CD4-positive, alpha-beta T cell treated with Interleukin-6 for 4 hours (primary cell): Measurements from ENCODE around the gene PRPF40B.

Source experiments
- DNase-seq: peaks from one replicate; pipeline ENCODE4 v3.0.0-alpha.2; 2020; ENCODE audit warnings: mixed read lengths

PRPF40B gene

DNA sequence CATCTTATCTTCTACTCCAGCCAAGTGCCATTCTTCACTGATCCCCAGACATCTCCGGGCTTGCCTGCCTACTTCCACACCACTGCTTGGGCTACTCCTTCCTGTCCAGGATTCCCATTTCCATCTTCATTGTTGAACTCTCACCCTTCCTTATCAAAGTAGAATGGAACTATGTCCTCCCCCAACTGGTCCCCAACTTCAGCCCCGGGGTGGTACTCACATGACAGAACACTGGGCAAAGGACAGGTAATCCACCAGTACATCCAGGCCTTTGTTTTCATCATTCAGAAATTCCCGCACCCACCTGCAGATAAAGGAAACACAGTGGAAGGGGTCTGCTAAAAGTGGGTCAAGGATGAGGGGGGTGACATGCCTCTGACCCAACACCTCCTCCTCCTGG is 38.4 kb downstream of the PRPF40B start:
- no peak for DNase-seq

DNA sequence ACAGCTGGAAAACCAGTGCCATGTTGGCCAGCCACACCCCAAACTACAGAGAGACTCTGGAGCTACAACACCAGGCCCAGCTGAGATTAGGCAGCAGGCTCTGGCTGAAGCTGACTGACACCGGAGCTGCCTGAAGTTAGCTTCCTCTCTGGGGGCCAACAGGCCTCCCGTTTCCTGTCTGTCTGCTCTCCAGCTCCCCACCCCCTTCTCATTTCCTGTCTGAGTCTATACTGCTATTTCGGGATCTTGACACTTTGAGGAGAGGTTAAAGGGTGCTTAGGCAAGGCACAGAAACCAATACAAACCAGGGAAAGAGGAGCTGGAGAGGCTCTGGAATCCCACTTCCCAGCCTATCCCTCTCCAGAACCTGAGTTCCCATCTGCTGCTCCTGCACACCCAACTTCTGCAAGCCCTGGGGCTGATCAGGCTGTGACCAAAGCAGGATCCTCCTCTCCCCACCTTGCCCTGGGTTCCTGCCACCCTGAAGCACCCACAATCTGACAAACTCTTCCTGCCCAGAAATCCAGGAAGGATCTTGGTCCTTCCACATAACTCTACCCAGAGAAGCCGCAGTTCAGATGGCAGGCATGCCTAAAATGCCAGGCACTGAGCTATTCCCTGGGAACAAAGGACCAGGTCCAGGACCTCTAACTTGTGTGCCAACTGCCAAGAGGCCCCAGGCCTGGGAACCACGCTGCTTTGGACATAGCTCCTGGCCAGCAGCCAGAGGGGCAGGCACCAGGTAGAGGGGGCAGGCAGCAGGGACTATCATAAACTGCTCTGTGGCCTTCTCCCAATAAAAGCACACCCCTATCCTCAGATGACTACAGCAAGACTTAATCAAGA is 39.9 kb downstream of the PRPF40B start:
- peak; percentile 88 for DNase-seq

DNA sequence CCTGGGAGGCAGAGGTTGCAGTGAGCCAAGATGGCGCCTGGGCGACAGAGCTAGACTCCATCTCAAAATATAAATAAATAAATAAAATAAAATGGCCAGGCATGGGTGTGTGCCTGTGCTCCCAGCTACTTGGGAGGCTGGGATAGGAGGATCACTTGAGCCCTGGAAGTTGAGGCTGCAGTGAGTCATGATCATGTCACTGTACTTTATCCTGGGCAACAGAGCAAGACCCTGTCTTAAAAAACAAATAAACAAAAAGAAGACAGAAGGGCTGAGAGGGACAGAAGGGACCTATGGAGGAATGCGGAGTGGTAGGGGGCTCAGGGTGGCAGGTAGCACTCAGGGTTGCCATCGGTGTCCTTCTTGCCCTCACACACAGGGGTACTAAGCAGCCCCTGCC is 40.8 kb downstream of the PRPF40B start:
- no peak for DNase-seq

DNA sequence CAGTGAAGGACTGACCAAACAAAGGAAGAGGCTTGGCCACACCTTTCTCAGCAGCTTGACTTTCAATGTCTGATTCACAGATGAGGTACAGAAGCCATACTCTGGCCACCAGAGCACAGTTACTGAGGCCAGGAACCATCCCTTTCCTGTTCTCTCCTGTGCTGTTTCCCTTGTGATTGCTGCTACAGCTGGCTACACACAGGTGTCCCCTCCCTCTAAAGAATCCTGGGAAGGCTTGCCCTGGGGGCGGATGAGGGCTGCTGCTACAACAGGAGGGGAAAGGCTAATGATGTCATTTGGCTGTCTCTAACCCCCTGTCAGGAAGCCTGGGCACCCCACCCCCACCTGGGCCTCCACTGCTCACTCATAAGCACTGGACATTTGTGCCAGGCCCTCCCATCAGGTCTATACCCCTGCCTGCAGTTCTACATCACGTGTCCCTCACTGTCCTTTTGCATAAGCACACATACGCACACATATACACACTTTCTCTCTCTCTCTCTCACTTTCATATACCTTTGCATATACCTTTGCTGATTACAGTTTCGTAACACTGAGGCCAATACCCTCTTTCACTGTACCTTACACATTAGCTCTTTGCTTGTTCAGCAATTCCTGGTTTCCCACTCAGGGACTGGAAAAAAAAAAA is 41.4 kb downstream of the PRPF40B start:
- DNase-seq: no peak

DNA sequence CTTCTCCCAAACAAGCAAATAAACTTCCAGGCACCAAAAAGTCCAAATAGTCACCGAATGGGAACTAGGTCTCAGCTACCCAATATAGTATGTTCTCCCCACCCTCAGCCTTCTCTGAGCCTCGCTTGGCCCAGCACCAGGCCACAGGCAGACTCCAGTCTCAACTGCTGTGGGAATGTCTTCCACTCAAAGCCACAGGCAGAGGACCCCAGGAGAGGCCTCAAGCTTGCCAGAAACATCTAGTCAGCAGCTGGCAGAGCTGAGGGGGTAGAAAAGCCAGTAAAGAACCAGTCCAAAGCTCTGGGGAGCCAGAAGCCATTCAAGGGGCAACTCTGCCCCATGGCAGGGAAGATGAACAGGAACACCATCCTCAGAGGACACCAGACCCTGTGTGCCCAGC is 42.0 kb downstream of the PRPF40B start:
- no peak for DNase-seq

DNA sequence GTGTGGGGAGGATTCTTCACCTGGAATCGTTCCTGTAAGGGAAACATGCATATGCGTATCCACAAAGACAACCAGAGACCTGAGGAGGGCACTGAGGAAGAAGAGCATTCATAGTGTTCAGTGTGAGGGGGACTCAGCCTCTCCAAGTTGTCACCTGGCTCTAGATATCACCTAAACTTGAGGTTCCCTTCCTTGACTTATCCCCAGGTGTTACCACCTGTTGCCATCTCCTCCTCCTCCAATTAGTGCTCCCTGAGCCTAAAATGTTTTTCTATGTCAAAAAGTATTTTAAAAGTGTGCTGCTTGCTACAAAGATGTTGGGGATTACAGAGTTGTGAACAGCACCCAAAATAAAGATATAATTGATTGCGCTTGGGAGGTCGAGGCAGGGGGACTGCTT is 42.8 kb downstream of the PRPF40B start:
- DNase-seq: no peak

DNA sequence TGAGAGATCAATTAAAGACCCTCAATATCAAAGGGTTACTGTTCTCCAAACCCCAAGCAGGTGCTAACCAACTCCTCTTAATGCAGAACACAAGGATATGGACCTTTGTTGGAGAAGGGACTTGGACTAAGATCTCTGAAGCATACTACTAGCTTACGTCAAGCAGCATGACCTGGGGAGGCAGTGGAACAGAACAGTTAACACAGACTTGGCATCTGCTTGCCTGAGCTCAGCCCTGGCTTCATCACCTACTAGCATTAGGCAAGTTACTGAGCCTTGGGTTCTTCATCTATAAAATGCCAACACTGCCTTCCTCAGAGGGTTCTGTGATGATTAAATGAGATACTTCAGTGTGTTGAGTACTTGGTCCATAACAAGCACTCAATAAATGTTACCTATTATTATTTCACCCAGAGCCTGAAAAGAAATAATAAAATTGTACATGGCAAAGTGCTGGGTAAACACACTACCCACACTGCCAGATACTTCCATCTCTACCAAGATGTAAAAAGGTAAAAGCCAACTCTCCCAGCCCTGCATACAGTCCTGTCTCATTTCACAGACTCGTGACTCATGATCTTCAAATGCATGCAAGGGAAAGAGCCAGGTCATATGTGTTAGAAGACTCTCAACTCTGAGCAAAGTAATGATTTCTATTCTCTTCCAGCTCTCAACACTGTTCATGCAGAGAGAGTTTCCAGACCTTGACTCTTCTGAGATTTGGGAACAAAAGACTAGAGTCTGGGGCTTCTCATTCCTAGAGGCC is 44.1 kb downstream of the PRPF40B start:
- peak; percentile 27 for DNase-seq

DNA sequence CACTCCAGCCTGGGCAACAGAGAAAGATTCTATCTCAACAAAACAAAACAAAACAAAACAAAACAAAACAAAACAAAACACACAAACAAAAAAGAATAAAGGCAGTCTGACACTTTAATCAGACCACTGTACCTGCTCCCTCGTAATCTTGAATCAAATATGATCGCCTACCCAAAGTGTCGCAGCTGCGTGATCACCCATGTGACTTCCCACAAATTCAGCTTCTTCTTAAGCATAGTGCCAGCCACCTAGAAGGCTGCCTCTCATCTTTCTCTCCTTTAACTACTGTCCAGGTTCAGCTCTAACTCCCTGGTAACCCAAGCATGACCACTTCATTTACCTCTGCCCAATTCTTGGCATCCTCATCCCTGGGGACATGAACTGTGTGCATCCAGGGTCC is 46.4 kb downstream of the PRPF40B start:
- peak; percentile 38 for DNase-seq

DNA sequence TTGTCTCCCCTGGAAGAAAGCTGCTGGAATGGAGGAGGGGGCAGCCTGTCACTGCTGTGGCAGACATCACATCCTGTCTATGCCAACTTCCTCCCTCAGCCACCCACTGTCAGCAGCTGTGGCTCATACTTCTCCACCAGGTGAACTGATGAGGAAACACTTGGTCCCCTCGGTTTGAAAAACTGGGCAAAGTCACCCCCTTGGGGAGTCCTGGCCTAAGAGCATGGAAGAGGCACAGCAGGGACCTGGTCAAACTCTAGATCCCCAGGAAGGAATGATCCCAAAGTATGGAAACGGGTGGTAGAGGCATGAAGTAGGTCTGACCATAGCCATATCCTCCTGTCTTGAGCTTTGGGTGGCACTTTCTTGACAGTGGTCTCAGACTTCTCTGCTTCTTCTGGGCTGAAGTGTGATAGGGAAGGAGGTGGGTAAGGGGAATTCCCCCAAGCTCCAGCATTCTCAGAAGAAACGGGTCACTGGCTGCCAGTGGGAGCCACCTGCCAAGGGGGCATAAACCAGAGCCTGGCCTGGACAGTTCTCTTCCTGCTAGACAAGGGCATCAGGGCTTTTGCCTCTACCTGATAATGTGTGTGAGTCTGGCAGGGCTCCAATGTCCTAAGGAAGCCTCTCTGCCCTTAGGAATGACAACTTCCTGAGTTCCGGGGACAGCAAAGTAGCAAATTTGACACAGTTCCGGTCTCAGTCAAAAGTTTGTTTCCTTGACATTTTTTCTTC is 47.8 kb downstream of the PRPF40B start:
- peak; percentile 80 for DNase-seq

DNA sequence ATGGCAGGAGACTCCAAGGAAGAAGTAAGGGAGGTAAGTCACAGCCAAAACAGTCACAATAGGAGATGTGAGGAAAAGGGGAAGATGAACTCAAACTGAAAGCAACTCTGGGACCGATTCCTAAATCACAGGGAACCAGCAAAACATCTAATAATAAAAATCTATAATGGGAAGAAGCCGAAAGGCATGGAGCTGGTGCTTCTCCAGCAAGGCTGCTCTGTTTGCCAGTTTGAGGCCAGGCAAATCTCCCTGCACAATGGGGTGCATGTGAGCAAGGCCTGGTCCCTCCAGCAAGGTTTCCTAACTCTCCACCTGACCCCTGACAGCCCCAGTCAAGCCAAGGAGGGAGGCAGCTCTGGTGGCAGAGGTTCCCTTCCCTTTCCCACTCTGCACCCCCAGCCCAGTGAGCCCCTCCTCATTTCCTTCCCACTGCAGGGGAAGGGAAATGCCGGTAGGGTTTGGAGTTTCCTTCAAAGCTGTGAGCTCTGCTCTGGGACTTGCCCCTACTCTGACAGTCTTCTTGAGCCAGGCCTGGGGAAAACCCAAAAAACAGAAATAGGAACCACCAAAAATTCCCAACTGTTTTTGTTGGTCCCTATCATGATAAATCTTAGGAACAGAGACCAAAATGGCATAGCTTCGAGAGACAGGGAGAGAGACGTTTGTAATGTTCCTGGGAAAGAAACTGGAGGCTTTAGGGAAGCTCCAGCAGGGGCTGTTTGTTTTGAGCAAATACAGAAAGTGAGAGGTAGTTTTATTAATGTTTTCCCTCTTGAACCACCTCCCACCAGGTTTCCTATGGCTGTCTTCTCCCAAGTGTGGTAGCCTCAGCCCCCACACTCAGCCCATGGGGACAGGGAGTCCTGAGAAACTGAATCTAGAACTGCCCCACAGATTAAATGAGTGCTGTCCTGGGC is 49.2 kb downstream of the PRPF40B start:
- no peak for DNase-seq

DNA sequence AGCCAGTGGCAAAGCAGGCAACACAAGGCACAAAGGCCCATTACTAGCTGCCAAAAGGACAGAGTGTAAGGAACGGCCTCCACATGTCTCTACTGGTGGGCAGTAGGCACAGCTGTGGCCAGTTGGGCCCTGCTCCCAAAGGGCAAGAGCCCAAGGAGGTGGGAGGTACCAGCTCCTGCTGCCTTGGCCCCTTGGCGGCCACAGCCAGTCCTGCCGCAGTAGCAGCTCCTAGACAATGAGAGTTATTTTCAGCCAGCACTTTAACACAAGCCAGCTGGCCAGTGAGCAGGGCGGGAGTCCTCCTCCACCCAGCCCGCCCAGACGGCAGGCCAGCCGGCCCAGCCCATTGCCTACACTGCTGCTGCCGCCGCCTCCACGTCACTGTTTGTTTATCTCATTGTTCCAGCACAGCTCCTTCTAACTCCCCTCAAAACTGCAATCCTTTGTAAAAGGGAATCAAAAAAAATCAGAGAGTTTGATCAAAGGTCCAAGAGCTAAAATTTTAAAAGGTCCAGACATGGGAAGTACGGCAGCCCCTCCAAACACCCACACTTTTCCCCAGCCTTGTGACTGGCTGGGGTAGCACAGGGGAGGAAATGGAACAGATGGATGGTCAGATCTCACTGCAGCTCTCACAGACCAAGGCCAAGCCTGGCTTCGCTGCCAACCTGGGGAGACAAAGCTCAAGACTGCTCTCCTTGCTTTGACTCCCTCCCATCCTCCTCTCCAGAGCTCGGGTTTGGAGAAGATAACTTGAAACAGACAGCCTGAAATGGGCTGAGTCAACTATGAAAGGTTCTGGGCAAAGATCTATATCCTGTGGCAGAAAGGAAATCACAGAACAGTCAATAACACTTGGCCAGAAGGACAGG is 50.3 kb downstream of the PRPF40B start:
- peak; percentile 30 for DNase-seq

DNA sequence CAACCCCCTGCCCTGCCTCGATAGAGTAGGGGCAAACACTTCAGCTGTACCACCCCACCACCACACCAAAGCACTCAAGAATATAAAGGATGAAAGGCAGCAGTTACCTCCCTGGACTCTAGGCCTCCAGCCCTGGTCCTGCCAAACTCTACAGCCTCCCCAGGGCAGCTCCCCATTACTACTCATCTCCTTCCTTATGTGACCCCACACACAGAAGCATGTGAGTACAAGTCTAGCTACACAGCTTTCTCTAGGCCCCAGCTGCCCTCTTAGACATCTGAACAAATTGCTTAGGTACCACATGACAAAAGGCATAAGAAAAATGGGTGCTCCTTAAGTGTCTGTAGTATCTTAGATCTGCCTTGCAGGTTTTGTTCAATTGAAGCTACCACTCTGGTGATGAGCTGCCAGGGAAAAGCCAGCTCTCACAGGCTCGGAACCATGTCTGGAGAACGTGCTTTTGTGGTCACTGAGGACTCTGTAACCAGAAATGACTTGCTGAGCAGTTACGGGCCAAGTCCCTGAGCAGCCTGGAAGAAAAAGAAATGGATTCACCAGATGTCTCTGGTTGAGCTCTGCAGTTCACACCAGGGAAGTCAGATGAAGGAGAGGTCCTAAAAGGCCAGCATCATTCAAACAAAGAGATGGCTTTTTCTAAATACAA is 51.1 kb downstream of the PRPF40B start:
- no peak for DNase-seq

DNA sequence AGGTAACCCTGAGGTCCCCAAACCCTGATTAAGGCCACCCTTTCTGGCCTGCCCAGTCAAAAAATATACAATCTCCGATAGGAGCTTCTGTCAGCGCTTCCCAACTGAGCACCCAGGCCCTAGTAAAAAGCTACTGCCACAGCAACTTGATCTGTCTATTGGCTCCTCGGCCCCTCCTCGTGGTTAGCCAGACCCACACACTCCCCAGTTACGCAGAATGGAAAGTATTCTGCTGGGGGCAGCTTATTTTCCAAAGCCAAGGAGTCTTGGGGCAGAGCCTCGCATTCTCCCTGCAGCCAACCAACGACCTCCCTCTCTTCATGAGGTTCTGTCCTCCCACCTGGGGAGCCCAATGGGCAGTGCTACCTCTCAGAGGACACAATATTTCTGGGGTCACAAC is 51.8 kb downstream of the PRPF40B start:
- no peak for DNase-seq

DNA sequence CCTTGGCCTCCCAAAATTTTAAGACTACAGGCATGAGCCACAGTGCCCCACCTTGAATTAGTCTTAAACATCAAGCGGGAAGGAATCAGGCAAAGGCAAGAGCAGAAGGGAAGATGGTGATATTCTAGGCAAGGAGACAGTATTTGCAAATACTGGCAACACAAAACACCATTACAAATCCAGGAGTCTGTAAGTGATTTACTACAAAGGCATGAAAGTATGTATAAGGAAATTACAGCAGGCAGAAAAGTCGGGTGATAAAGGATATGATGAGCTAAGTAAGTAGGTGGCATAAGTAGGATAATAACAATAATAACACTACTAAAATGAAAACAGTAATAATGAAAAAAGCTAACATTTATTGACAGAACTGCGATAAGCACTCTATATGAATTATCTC is 55.4 kb downstream of the PRPF40B start:
- no peak for DNase-seq

DNA sequence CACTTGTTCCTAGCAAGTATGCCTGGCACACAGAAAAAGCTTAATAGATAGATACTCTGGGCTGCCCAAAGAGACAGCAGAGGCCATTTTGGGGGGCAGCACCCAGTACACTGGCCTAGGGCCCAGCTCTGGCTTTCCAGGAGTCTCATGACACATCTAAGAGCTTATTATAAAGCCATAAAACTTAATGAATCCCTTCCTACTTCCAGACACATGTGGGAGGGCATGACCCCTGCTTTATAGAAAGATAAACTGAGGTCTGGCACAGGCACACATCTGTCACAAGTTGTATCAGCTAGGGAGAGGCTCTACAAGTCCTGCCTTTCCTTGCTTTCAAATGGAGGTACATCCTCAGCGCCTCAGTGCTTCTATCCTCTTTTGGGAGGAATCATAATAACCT is 56.7 kb downstream of the PRPF40B start:
- DNase-seq: no peak

DNA sequence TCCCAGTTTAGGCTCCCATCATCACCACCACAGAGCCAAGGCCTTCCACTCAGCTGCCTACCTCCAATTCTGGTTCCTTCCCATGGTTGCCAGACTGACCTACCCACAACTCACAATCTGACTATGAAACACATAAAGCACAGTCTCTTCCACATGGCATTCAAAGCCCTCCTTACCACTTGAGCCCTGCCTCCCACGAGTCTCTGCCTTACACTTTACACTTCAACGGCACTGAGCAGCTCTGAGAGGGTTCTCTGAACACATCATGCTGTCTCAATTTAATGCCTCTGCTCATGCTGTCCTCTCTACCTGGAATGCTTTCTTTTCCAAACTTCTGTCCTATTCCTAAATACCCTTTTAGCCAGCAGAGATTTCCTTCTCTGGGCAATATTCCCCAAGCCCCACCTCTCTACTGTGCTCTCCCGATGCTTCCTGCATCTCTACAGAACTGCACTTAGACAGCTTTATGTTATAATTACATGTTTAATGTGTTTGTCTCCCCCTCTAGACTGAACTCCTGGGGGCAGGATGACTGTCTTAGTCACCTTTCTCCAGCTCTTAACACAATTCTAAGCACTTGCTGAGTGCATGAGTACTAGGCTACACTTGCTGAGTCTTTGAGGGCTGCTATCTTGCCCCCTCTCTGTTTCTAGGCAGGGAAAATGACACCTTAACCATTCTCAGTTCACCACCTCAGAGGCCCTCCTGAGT is 60.4 kb downstream of the PRPF40B start:
- DNase-seq: peak; percentile 15

DNA sequence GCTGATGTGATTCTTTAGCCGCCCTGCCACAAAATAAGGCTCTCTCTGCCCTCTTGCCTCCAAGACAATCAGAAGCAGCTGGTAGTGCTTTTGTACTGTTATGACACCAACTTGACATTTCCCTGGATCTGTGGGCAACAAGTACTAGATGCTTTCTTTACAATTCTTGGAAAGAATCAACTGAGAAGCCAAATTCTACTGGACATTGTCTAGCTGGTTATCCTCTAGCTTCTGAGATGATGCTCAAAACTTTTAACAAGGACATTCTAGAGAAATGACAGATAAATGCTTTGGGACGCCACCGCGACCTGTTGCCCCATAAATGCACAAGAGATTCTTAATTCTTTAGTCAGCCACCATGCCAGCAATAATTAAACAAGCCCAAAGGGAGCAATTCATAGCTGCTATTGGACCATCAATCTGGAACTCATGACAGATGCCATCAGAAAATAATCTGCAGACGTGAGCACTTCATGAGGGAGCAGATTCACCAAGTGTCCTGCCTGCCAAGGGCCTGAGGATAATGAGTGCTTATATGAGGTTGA is 61.0 kb downstream of the PRPF40B start:
- DNase-seq: no peak

DNA sequence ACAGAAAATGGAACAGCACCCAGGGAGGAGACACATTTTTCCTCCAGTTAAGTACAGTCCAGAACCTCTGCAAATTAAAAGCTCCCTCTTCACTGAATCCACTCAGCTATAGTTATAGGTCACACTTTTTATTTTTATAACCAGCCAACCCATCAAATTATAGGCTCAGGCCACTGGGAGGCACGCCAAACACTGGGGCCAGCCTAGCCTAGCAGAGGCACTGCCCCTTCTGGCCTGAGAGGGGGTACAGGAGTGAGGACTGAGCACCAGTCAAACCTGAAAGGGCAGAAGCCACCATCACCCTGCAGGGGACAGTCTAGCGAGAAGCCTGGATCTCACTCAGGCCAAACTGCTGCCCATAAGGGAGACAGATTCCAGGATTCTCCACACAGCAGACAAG is 64.6 kb downstream of the PRPF40B start:
- DNase-seq: no peak

DNA sequence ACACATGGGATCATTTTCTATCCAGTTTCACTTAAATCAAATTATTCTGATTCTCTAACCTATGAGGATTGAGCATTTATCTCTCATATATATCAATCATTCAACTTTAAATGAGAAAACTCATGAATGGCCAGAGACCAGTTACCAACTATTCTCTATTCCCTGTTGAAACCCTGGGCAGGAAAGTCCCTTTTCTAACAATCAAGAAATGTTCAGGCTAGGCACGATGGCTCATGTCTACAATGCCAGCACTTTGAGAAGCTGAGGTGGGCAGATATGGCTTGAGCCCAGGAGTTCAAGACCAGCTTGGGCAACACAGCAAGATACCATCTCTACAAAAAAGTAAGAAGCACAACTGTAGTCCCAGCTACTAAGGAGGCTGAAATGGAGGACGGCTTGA is 65.9 kb downstream of the PRPF40B start:
- DNase-seq: no peak
